Measurements from ENCODE around the gene SLC43A2.

The SLC43A2 gene

GRCh38 chr17:1617620-1618174 is 10.9 kb downstream of the SLC43A2 start:
- H3K4me1 Mint-ChIP-seq (ENCODE audit: low read depth), result no peaks in the 10 kb centered on the region
- DNase-seq, result no peak
- H3K27me3 Mint-ChIP-seq, result no peaks in the 10 kb centered on the region
- no peaks in the 10 kb centered on the region for H3K9me3 Mint-ChIP-seq
- H3K4me3 Mint-ChIP-seq, result no peak overlapping the region
- peak overlapping the region; percentile 11 for H3K27ac Mint-ChIP-seq
- H3K36me3 Mint-ChIP-seq (ENCODE audit: low read depth), result no peaks in the 10 kb centered on the region

DNA sequence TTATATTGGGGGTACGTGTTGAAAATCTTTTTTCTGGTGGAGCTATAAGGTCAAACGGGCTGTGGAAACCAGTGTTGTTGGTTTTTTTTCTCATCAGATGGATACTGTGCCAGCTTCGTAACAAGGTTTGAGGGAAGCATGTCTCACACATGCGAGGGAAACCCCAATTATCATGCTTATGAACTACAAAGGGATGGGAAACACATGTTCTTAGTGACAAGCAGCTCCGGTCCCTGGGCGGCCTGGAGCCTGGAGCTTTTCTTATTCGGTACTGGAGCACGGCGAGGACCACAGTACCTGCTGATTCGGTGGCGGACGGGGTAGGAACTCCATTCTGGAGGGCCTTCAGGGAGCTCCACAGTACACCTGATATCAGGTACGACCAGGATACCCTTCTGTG is 12.5 kb downstream of the SLC43A2 start:
- no peaks in the 10 kb centered on the region for H3K27me3 Mint-ChIP-seq
- H3K4me1 Mint-ChIP-seq (ENCODE audit: low read depth), result no peaks in the 10 kb centered on the region
- no peak overlapping the region for H3K27ac Mint-ChIP-seq

GRCh38 chr17:1612400-1612799 is 16.2 kb downstream of the SLC43A2 start:
- H3K27me3 Mint-ChIP-seq, result no peaks in the 10 kb centered on the region
- no peaks in the 10 kb centered on the region for H3K36me3 Mint-ChIP-seq (ENCODE audit: low read depth)
- no peak overlapping the region for H3K27ac Mint-ChIP-seq
- H3K9me3 Mint-ChIP-seq, result no peaks in the 10 kb centered on the region
- DNase-seq, result no peak
- no peak overlapping the region for H3K4me3 Mint-ChIP-seq
- H3K4me1 Mint-ChIP-seq (ENCODE audit: low read depth), result peaks cover 15% of the 10 kb centered on the region

More for the DNA sequence above, 12.5 kb downstream of the SLC43A2 start:
- Mint-ChIP-seq H3K9me3 (no peaks in the 10 kb centered on the region), H3K36me3 (ENCODE audit: low read depth) (no peaks in the 10 kb centered on the region), H3K4me3 (no peak overlapping the region)
- no peak for DNase-seq

- no peaks in the 10 kb centered on the region for H3K27me3 Mint-ChIP-seq
- H3K4me3 Mint-ChIP-seq, result no peak overlapping the region
- H3K27ac Mint-ChIP-seq, result no peak overlapping the region
- no peak for DNase-seq
- H3K9me3 Mint-ChIP-seq, result no peaks in the 10 kb centered on the region
- no peaks in the 10 kb centered on the region for H3K36me3 Mint-ChIP-seq (ENCODE audit: low read depth)
- peaks cover 21% of the 10 kb centered on the region for H3K4me1 Mint-ChIP-seq (ENCODE audit: low read depth)
Measured at GRCh38 chr17:1611715-1612114, 16.9 kb downstream of the SLC43A2 start.

- H3K36me3 Mint-ChIP-seq (ENCODE audit: low read depth), result no peaks in the 10 kb centered on the region
- no peak overlapping the region for H3K4me3 Mint-ChIP-seq
- peak overlapping the region; percentile 94 for H3K27ac Mint-ChIP-seq
Measured at GRCh38 chr17:1608676-1609075, 20.0 kb downstream of the SLC43A2 start.

GRCh38 chr17:1607971-1608320 is 20.7 kb downstream of the SLC43A2 start:
- Mint-ChIP-seq H3K36me3 (ENCODE audit: low read depth) (no peaks in the 10 kb centered on the region), H3K27me3 (no peaks in the 10 kb centered on the region), H3K27ac (peak overlapping the region; percentile 94), H3K4me3 (no peak overlapping the region), H3K9me3 (no peaks in the 10 kb centered on the region), H3K4me1 (ENCODE audit: low read depth) (peaks cover 39% of the 10 kb centered on the region)
- DNase-seq, result no peak

More at GRCh38 chr17:1608676-1609075, 20.0 kb downstream of the SLC43A2 start:
- Mint-ChIP-seq H3K4me1 (ENCODE audit: low read depth) (peaks cover 39% of the 10 kb centered on the region), H3K27me3 (no peaks in the 10 kb centered on the region), H3K9me3 (no peaks in the 10 kb centered on the region)
- DNase-seq, result no peak

DNA sequence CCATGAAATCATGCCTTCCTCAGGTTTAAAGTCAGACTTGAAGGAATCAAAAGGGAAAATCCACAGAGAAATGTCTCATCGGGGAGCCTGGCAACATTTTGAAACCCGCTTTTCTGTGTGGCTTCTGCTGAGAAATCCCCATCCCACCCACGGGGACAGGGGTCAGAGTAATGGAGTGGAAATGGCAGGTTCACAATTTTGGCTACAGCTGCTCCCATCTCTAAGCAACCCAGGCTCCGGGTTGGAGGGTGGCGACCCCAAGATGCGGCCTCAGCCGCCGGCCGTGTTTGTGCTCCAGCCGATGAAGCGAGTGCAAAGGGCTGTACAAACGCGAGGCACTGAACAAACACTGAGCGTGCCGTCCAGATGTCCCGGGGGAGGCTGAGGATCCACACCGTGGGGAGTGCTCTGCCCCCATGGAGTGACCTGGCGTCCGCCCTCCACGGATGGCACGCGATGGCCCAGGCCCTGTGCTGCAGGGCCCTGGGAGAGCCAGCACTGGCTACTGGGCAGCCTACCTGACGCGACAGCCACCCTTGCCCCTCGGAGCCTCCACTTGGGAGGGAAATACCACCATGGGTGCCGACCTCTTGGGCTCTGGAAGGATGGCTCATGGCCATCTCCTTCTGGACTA is 22.2 kb downstream of the SLC43A2 start:
- peak overlapping the region; percentile 94 for H3K27ac Mint-ChIP-seq
- H3K4me1 Mint-ChIP-seq (ENCODE audit: low read depth), result peaks cover 39% of the 10 kb centered on the region
- H3K9me3 Mint-ChIP-seq, result peaks cover 4% of the 10 kb centered on the region
- H3K4me3 Mint-ChIP-seq, result peak overlapping the region; percentile 36
- H3K36me3 Mint-ChIP-seq (ENCODE audit: low read depth), result no peaks in the 10 kb centered on the region
- no peaks in the 10 kb centered on the region for H3K27me3 Mint-ChIP-seq
- no peak for DNase-seq

GRCh38 chr17:1605681-1606351 is 22.8 kb downstream of the SLC43A2 start:
- no peaks in the 10 kb centered on the region for H3K27me3 Mint-ChIP-seq
- peaks cover 39% of the 10 kb centered on the region for H3K4me1 Mint-ChIP-seq (ENCODE audit: low read depth)
- no peaks in the 10 kb centered on the region for H3K36me3 Mint-ChIP-seq (ENCODE audit: low read depth)
- no peak for DNase-seq
- peaks cover 5% of the 10 kb centered on the region for H3K9me3 Mint-ChIP-seq
- H3K27ac Mint-ChIP-seq, result peak overlapping the region; percentile 94
- H3K4me3 Mint-ChIP-seq, result peak overlapping the region; percentile 12

GRCh38 chr17:1604831-1605528 is 23.7 kb downstream of the SLC43A2 start:
- Mint-ChIP-seq H3K4me3 (no peak overlapping the region), H3K4me1 (ENCODE audit: low read depth) (peaks cover 39% of the 10 kb centered on the region), H3K9me3 (peaks cover 5% of the 10 kb centered on the region), H3K27ac (no peak overlapping the region), H3K36me3 (ENCODE audit: low read depth) (no peaks in the 10 kb centered on the region), H3K27me3 (no peaks in the 10 kb centered on the region)
- DNase-seq, result no peak

GRCh38 chr17:1601571-1601970 is 27.1 kb downstream of the SLC43A2 start:
- Mint-ChIP-seq H3K36me3 (ENCODE audit: low read depth) (no peaks in the 10 kb centered on the region), H3K4me3 (no peak overlapping the region), H3K27me3 (no peaks in the 10 kb centered on the region), H3K9me3 (peaks cover 5% of the 10 kb centered on the region), H3K27ac (no peak overlapping the region), H3K4me1 (ENCODE audit: low read depth) (peaks cover 16% of the 10 kb centered on the region)
- DNase-seq, result no peak

- no peak for DNase-seq
- H3K27ac Mint-ChIP-seq, result no peak overlapping the region
- peaks cover 5% of the 10 kb centered on the region for H3K9me3 Mint-ChIP-seq
- no peaks in the 10 kb centered on the region for H3K36me3 Mint-ChIP-seq (ENCODE audit: low read depth)
- H3K27me3 Mint-ChIP-seq, result no peaks in the 10 kb centered on the region
- no peak overlapping the region for H3K4me3 Mint-ChIP-seq
- H3K4me1 Mint-ChIP-seq (ENCODE audit: low read depth), result no peaks in the 10 kb centered on the region
Measured at GRCh38 chr17:1598399-1599095, 30.1 kb downstream of the SLC43A2 start.

DNA sequence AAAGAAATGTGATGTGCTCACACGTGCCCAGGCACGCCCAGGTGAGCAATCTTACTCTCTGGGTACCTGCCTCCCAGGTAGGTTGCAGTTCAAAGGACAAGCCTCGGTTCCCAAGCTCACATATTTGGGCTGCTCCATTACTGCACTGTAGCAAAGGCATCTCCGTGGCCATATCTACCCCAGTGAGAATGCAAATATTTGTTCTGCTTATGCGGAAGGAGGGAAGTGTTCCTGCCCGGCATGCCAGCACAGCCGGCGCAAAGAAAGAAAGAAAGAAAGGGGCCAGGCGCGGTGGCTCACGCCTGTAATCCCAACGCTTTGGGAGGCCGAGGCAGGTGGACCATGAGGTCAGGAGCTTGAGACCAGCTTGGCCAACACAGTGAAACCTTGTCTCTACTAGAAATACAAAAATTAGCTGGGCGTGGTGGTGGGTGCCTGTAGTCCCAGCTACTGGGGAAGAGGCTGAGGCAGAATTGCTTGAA is 30.7 kb downstream of the SLC43A2 start:
- Mint-ChIP-seq H3K9me3 (peaks cover 5% of the 10 kb centered on the region), H3K27me3 (no peaks in the 10 kb centered on the region), H3K27ac (no peak overlapping the region), H3K4me1 (ENCODE audit: low read depth) (peaks cover 6% of the 10 kb centered on the region), H3K4me3 (no peak overlapping the region), H3K36me3 (ENCODE audit: low read depth) (no peaks in the 10 kb centered on the region)
- no peak for DNase-seq

DNA sequence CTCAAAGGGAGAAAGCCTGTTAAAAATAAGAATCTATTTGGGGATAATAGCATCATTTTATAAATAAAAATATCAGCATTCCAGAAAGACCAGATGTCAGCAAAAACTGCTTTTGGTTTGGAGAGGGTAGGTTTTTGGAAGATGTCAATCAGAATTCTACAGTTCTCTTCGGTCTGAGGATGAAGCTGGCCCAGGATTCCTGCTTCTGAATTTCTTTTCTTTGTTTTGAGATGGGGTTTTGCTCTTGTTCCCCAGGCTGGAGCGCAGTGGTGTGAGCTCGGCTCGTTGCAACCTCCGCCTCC is 35.1 kb downstream of the SLC43A2 start:
- DNase-seq, result no peak
- H3K4me3 Mint-ChIP-seq, result no peak overlapping the region
- H3K9me3 Mint-ChIP-seq, result no peaks in the 10 kb centered on the region
- H3K4me1 Mint-ChIP-seq (ENCODE audit: low read depth), result peaks cover 18% of the 10 kb centered on the region
- no peak overlapping the region for H3K27ac Mint-ChIP-seq
- no peaks in the 10 kb centered on the region for H3K27me3 Mint-ChIP-seq
- H3K36me3 Mint-ChIP-seq (ENCODE audit: low read depth), result no peaks in the 10 kb centered on the region

GRCh38 chr17:1592751-1593629 is 35.6 kb downstream of the SLC43A2 start:
- DNase-seq, result no peak
- H3K4me3 Mint-ChIP-seq, result peak overlapping the region; percentile 12
- peaks cover 18% of the 10 kb centered on the region for H3K4me1 Mint-ChIP-seq (ENCODE audit: low read depth)
- H3K27ac Mint-ChIP-seq, result peak overlapping the region; percentile 47
- no peaks in the 10 kb centered on the region for H3K36me3 Mint-ChIP-seq (ENCODE audit: low read depth)
- H3K9me3 Mint-ChIP-seq, result no peaks in the 10 kb centered on the region
- H3K27me3 Mint-ChIP-seq, result no peaks in the 10 kb centered on the region
